ENCODE data around the gene ST6GAL2. TPM values are rescaled to one million over a fixed set of nuclear protein-coding genes. Genes with fewer than 3 reads are reported as not detected.

ST6GAL2 gene, protein sequence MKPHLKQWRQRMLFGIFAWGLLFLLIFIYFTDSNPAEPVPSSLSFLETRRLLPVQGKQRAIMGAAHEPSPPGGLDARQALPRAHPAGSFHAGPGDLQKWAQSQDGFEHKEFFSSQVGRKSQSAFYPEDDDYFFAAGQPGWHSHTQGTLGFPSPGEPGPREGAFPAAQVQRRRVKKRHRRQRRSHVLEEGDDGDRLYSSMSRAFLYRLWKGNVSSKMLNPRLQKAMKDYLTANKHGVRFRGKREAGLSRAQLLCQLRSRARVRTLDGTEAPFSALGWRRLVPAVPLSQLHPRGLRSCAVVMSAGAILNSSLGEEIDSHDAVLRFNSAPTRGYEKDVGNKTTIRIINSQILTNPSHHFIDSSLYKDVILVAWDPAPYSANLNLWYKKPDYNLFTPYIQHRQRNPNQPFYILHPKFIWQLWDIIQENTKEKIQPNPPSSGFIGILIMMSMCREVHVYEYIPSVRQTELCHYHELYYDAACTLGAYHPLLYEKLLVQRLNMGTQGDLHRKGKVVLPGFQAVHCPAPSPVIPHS
- not detected for total RNA-seq

DNA sequence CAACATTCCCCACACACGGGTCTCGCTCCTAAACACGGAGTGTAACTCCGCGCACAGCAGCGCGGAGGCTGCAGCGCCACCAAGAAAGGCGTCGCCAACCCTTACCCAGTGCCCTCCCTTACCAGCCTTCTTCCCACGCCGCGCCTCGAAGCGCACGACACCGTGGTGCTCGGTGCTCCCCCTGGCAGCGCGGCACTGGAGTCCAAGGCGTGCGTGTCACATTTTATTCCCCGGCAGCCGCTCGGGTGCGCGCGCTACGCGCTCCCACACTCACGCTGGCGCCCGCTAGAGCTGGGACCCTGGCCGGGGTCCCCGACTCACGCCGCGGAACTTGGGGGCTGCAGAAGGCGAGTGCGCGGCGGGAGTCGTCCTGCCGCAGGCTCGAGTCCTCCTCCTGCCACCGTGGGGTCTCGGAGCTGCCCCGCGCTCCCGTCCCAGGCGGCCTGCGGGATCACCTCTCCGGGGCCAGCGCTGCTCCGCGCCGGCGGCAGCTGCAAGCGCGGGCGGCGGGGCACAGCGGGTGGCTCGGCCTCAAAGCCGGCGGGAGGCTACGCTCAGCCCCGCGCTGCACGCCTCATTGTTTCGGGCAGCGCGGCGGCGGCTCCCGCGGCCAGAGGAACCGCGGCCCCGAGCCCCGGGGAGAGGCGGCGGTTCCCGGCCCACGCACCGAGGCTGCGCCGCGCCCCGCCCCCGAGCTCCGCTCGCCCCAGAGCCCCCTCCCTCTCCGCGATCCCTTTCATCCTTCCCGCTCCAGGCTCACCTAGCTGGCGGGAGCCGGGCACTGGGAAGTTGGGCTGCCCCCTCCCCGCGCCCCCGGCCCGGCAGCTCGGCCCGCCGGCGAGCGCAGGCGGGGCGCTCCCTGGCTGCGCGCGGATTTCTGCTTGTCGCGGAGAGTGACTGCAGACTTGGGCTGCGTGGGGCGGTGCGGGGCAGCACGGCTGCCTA lies at the start of gene ST6GAL2:
ST6GAL2 (minus strand) TSS at position 197 of the 945 bp plus-strand sequence. CDS start 42,190 bp downstream, outside the sequence.
- peak; percentile 6 for DNase-seq
- Mint-ChIP-seq H3K36me3 (no peaks in the 10 kb centered on the region), H3K27me3 (peaks cover 55% of the 10 kb centered on the region), H3K4me1 (no peaks in the 10 kb centered on the region), H3K27ac (no peak within 1 kb of the TSS), H3K9me3 (no peaks in the 10 kb centered on the region), H3K4me3 (peak within 1 kb of the TSS; percentile 22)

DNA sequence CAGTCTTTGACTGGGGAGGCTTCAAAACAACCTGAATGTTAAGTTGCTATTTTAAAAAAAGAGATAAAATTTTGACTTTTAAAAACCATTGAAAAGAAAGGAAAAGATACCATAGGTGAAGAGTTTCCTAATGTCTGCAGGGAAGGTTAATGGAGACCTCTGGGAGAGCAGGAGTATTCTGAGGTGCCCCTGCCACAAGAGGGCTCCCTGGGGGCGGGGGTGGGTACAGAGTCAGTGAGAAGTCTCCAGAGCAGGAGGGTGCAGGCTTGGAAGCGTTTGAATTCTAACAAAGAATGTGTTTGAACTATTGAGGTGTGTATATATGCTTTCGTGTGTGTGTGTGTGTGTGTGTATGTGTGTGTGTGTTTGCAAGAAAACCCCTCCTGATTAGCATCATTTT lies 46.7 kb upstream of the ST6GAL2 start:
- no peak for DNase-seq
- no peaks in the 10 kb centered on the region for H3K4me1 Mint-ChIP-seq
- H3K27me3 Mint-ChIP-seq = no peaks in the 10 kb centered on the region
- H3K9me3 Mint-ChIP-seq = peaks cover 3% of the 10 kb centered on the region
- H3K27ac Mint-ChIP-seq = no peak overlapping the region
- H3K4me3 Mint-ChIP-seq = no peak overlapping the region
- H3K36me3 Mint-ChIP-seq = no peaks in the 10 kb centered on the region

DNA sequence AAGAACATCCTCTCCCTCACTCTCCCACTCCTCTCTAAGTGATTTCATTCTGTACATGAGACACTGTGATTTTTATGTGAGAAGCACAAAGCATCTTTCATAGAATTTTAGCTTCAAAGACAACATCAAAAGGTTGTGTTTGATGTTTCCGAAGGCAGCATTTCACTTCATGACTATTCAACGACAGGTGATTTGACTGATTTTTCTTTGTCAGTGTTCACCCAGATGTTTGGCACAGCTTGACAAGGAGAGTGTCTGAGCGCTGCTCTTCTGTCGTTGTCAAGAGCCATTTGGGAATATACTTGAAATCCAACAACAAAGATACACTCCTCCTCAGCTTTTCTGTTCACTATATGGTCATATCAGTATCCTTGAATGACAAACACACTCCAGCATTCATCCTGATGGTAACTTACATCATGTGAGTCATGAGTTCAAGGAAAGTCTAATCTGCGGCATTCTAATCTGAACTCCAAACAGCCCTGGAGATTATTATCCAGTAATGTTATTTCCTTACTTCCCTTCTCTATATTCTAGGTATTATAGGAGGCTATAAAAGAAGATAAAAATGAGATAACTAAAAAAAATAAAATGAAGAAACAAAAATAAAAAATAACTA lies 45.9 kb upstream of the ST6GAL2 start:
- no peaks in the 10 kb centered on the region for H3K4me1 Mint-ChIP-seq
- no peaks in the 10 kb centered on the region for H3K27me3 Mint-ChIP-seq
- H3K36me3 Mint-ChIP-seq = no peaks in the 10 kb centered on the region
- no peak for DNase-seq
- H3K27ac Mint-ChIP-seq = no peak overlapping the region
- H3K9me3 Mint-ChIP-seq = peaks cover 5% of the 10 kb centered on the region
- no peak overlapping the region for H3K4me3 Mint-ChIP-seq

DNA sequence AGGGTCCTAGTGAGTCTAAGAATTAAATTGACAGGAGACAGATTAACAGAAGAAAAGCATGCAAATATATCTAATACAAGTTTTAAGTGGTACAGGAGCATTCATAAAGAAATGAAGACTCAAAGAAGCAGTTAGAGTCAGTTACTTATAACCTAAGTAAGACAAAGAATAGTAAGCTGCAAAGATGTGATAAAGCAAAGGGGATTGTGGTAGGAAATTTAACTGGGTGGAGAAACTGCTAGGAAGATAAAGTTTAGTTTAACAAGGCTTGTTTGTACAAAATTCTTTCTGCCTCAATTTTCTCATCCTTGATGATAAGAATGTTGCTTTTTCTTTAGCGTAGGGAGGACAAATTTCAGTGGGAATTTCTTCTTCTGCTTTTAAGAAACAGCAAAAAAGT lies 35.5 kb upstream of the ST6GAL2 start:
- Mint-ChIP-seq H3K9me3 (peaks cover 5% of the 10 kb centered on the region), H3K36me3 (peaks cover 2% of the 10 kb centered on the region), H3K4me1 (no peaks in the 10 kb centered on the region), H3K27me3 (no peaks in the 10 kb centered on the region), H3K27ac (no peak overlapping the region), H3K4me3 (no peak overlapping the region)
- no peak for DNase-seq

DNA sequence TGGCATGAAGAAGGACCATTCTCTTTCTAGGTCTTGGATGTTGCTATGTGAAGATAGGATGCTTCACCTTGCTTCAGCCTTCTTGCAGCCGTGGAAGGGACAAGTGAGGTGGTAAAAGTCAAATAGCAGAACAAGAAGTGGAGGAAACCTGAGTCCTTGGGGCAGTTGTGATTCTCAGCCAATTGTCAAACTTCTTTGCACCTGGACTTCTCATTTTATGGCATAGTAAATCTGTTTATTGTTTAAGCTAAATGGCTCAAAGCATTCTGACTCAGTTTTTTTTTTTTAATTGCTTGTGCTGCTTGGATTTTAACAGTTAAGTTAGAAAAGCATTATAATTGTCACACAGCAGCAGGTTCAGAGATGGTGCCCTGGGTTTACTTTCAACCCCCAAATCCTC lies 33.0 kb upstream of the ST6GAL2 start:
- no peaks in the 10 kb centered on the region for H3K36me3 Mint-ChIP-seq
- H3K4me3 Mint-ChIP-seq = no peak overlapping the region

DNA sequence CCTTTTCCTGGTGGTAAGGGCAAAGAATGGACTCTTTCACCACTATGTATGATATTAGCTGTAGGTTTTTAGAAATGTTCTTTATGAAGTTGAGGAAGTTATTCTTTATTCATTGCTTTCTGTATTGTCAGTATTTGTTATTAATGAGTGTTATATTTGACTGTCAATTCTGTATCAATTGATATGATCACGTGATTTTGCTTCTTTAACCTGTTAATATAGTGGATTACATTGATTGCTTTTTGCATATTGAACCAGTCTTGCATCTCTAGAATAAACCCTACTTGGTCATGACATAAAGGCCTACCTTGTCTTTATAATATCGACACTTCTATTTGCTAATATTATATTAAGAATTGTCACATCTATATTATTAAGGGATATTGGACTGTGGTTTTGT lies 18.3 kb upstream of the ST6GAL2 start:
- no peak overlapping the region for H3K27ac Mint-ChIP-seq
- no peak overlapping the region for H3K4me3 Mint-ChIP-seq
- no peaks in the 10 kb centered on the region for H3K4me1 Mint-ChIP-seq
- H3K9me3 Mint-ChIP-seq = peaks cover 2% of the 10 kb centered on the region
- H3K27me3 Mint-ChIP-seq = peaks cover 5% of the 10 kb centered on the region
- no peak for DNase-seq
- no peaks in the 10 kb centered on the region for H3K36me3 Mint-ChIP-seq

More for the DNA sequence above, 33.0 kb upstream of the ST6GAL2 start:
- DNase-seq = no peak
- no peaks in the 10 kb centered on the region for H3K4me1 Mint-ChIP-seq
- peaks cover 2% of the 10 kb centered on the region for H3K9me3 Mint-ChIP-seq
- no peak overlapping the region for H3K27ac Mint-ChIP-seq
- H3K27me3 Mint-ChIP-seq = no peaks in the 10 kb centered on the region

DNA sequence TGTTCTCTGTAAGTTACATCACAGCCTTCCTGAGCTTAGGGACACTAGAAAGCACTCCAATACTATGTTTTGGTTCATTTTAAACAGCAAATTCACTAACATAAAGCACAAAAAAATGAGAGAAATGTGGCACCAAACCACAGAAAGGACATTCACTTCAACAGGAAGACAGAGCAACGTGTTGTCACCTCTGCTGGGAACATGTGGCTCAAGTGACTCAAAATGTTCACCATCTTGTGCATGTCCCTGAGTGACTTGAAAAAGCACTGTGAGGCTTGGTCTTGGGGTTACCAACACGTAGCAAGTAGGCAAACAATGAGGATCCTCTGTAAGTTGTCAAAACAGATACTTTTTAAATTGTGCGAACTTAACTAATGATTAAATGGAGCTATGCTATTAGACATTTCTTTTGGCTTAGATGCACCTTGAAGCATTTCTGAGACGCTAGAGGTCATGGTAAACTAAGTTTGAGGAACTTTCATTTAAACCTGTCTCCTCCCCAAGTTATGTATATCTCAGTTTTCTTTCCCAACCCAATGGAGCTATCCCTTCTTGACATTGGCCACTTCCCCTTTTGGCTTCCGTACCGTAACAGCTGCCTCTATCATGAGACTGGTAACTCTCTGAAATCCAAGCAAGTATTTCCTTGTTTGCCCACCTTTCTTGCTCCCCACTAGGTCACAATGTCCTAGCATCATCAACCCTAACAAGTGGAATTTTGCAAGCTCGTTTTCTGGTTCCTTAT lies 14.0 kb upstream of the ST6GAL2 start:
- Mint-ChIP-seq H3K27me3 (peaks cover 3% of the 10 kb centered on the region), H3K4me1 (no peaks in the 10 kb centered on the region), H3K9me3 (peaks cover 2% of the 10 kb centered on the region), H3K36me3 (no peaks in the 10 kb centered on the region), H3K27ac (no peak overlapping the region), H3K4me3 (no peak overlapping the region)
- DNase-seq = no peak

DNA sequence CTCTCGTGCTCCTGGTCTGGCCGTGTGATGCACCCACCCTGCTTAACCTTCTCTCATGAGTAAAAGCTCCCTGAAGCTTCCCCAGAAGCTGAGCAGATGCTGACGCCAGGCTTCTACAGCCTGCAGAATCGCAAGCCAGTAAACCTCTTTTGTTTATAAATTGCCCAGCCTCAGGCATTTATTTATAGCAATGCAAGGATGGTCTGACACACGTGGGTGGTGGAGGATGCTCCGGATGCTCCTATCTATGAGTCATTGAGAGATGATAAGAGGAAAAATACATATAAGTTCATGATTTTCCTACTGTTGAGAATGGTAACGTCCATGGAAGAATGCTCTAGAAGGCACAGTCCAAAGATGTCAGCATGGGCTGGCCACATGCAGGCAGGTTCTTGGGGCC lies 8.6 kb upstream of the ST6GAL2 start:
- DNase-seq = no peak
- Mint-ChIP-seq H3K27me3 (peaks cover 13% of the 10 kb centered on the region), H3K4me3 (no peak overlapping the region), H3K27ac (no peak overlapping the region), H3K36me3 (no peaks in the 10 kb centered on the region), H3K4me1 (no peaks in the 10 kb centered on the region), H3K9me3 (no peaks in the 10 kb centered on the region)

DNA sequence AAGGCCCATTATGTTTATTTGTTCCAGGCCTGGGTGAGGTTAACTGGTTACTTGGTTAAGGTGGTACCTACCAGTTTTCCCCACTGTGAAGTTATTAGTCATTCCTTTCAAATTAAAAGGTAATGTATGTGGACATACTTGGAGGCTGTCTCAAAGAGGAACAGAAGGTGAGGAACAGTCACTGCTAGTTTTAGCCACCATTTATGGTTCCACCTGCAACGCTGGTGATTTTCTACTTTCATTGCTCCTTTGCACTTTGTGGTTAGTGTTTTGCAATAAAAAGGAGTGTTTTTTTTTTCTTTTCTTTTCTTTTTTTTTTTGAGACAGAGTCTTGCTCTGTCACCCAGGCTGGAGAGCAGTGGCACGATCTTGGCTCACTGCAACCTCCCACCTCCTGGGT lies 6.1 kb upstream of the ST6GAL2 start:
- no peaks in the 10 kb centered on the region for H3K4me1 Mint-ChIP-seq
- peaks cover 28% of the 10 kb centered on the region for H3K27me3 Mint-ChIP-seq
- H3K9me3 Mint-ChIP-seq = no peaks in the 10 kb centered on the region
- H3K27ac Mint-ChIP-seq = no peak overlapping the region
- H3K36me3 Mint-ChIP-seq = no peaks in the 10 kb centered on the region
- H3K4me3 Mint-ChIP-seq = no peak overlapping the region
- no peak for DNase-seq

DNA sequence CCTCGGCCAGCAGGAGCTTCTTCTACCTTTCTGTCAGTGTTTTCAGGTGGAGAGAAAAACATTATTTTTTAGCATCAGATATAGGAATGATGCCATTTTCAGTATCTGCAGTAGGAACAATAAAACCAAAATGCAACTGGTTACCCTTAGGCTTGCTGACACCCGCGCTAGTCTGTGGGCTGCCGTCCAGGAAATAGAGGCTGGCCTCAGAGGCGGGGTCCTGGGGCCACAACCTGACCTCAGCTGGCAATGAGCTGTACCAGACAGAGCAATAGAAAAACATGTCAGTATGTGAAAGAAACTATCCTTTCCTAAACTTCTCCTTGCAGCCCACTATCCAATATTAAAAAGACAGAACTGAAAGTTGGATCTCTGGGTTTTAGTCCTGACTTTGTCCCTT lies 4.6 kb upstream of the ST6GAL2 start:
- Mint-ChIP-seq H3K27me3 (peaks cover 31% of the 10 kb centered on the region), H3K4me1 (no peaks in the 10 kb centered on the region), H3K9me3 (no peaks in the 10 kb centered on the region), H3K36me3 (no peaks in the 10 kb centered on the region), H3K4me3 (no peak overlapping the region), H3K27ac (no peak overlapping the region)
- DNase-seq = no peak

DNA sequence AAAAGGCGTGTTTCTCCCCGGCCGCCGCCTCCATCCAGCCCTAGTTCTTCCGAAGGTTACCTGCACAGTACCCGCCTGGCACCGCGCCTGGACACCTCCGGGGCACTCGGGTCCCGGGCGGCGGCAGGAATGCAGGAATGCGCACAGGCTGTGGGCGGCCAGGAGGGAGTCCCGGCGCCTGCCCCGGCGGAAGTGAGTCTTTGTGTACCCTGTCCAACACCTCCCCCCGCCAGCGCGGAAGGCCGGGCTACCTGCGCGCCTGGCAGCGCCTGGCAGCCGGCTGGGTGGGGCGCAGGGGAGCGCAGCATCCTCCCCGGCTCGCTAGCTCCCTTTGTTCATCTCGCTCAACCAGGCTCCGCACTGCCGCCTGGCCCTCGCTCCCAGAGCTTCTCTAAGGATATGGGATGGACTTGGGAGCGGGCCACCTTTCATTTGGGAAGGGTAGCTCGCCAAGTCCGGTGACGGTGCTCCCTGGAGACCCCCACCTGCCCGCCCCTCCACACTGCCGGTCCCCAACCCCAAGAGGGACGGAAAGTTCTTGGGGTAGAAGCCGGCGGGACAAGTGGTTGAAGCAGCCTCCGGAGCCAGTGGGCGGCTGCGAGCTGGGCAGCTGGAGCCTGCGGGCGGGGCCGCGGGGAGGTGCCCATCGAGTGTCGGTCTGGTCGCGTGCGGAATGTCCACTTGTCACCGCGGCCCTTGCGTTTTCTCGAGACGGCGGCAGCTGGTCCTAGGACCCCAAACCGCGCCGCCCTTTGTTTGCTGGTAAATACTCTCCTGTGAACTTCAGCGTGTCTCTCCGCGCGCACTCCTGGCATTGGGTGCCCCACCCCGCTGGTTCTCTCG lies 1.2 kb upstream of the ST6GAL2 start:
- DNase-seq = peak; percentile 2
- Mint-ChIP-seq H3K27ac (no peak overlapping the region), H3K9me3 (no peaks in the 10 kb centered on the region), H3K4me1 (no peaks in the 10 kb centered on the region), H3K4me3 (no peak overlapping the region), H3K27me3 (peaks cover 52% of the 10 kb centered on the region), H3K36me3 (no peaks in the 10 kb centered on the region)

DNA sequence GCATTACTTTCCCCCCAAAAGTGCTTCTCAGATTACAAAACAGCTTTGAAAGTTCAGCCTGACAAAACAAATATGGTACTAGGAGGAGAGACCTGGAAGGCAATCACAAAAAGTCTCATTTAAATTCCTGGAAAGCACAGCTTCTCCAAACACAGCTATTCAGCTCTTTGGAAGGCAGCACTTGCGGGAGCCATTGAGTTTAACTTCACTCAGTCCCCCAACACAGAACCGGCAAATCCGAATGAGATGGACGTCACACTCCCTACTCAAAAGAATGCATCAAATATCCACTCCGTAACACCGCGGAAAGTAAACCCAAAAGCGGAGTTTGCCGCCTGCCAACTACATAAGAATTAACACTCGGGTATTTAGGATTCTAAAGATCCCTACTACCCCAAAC lies 638 bp downstream of the ST6GAL2 start:
- Mint-ChIP-seq H3K4me1 (no peaks in the 10 kb centered on the region), H3K9me3 (no peaks in the 10 kb centered on the region), H3K4me3 (peak overlapping the region; percentile 22), H3K27ac (no peak overlapping the region), H3K36me3 (no peaks in the 10 kb centered on the region), H3K27me3 (peaks cover 49% of the 10 kb centered on the region)
- no peak for DNase-seq

DNA sequence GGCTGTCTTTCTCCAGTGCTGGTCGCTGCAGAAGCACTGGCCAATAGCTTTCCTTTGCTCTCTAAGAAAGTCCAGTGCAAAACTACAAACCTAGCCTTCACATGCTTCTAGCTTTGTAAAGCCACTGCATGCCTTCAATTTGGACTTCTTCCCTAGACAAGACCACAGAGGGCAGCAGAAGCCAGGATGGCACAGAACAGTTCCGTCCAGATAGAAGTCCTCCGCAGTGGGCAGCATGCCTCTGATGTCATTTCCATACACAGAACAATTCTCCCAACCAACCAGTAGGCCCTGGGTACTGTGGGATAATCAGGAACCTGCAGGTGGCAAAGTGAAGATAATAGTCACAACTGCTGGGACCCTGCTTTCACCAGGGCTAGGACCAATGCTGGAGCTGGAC lies 3.3 kb downstream of the ST6GAL2 start:
- Mint-ChIP-seq H3K4me1 (no peaks in the 10 kb centered on the region), H3K27ac (no peak overlapping the region), H3K27me3 (peaks cover 37% of the 10 kb centered on the region)

DNA sequence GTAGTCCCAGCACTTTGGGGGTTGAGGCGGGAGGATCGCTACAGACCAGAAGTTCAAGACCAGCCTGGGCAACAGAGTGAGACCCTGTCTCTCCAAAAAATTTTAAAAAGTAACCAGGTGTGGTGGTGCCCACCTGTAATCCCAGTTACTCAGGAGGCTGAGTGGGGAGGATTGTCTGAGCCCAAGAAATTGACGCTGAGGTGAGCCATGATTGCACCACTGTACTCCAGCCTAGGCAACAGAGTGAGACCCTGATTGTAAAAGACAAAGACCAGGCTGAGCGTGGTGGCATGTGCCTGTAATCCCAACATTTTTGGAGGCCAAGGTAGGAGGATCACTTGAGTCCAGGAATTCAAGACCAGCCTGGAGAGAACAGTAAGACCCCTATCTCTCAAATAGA lies 7.8 kb downstream of the ST6GAL2 start:
- H3K9me3 Mint-ChIP-seq = no peaks in the 10 kb centered on the region

More for the DNA sequence above, 3.3 kb downstream of the ST6GAL2 start:
- Mint-ChIP-seq H3K36me3 (no peaks in the 10 kb centered on the region), H3K9me3 (no peaks in the 10 kb centered on the region), H3K4me3 (no peak overlapping the region)
- DNase-seq = no peak

More for the DNA sequence above, 7.8 kb downstream of the ST6GAL2 start:
- no peak overlapping the region for H3K4me3 Mint-ChIP-seq
- no peak overlapping the region for H3K27ac Mint-ChIP-seq
- no peaks in the 10 kb centered on the region for H3K36me3 Mint-ChIP-seq
- peaks cover 8% of the 10 kb centered on the region for H3K27me3 Mint-ChIP-seq
- DNase-seq = no peak
- no peaks in the 10 kb centered on the region for H3K4me1 Mint-ChIP-seq
